ENCODE results near the gene TMEM17. TPM values are rescaled to one million over a fixed set of nuclear protein-coding genes. Genes with fewer than 3 reads are reported as not detected.
A peak's percentile ranks its signal among the peaks of the same experiment; 100 is the strongest.

Gene TMEM17
- polyA plus RNA-seq, 1 experiment: 2.5 TPM

DNA sequence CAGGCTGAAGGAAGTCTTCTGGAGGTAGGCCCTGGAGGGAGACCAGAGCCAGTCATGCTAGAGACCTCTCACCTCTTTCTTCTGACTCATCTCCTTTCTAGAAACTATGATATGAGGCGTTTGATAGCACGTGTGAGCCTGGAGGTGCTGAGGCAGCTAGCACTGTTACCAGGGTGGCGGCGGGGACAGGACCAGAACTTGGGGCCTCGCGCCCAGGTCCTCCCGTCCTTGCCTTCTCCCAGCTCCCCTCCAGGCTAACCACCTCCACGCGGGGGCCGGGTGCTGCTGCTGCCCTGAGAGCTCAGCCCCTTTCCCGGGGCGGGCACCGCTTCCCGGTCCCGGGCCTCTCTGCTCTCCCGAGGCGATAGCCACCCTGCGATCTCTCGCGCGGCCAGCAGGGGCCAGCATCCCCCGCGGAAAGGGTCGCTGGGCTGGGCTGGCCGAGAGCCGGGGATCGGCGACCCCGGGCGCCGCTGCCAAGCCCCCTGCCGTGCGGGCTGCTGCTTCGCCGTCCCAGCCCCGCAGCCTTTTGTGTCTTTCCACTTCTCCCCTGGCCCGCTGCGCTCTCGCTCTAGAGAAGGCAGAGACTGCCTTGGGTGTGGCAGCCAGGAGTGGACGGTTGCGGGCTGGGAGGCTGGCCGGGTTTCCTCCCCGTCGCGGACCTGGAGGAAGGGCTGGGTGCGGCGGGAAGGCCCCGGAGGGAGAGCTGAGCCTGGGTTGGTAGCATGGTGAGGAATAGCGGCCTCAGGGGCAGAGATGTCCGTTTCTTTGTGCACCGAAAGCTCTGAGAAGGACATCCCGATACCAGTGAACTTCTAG is 49.1 kb downstream of the TMEM17 start:
- TF ChIP-seq, protein P1, sequence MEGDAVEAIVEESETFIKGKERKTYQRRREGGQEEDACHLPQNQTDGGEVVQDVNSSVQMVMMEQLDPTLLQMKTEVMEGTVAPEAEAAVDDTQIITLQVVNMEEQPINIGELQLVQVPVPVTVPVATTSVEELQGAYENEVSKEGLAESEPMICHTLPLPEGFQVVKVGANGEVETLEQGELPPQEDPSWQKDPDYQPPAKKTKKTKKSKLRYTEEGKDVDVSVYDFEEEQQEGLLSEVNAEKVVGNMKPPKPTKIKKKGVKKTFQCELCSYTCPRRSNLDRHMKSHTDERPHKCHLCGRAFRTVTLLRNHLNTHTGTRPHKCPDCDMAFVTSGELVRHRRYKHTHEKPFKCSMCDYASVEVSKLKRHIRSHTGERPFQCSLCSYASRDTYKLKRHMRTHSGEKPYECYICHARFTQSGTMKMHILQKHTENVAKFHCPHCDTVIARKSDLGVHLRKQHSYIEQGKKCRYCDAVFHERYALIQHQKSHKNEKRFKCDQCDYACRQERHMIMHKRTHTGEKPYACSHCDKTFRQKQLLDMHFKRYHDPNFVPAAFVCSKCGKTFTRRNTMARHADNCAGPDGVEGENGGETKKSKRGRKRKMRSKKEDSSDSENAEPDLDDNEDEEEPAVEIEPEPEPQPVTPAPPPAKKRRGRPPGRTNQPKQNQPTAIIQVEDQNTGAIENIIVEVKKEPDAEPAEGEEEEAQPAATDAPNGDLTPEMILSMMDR (IDR thresholded peaks at IDR 0.05; ENCODE audit: low read depth, low read length): peak; percentile 84
- Histone ChIP-seq H3K27me3 (ENCODE audit: control insufficient read depth, insufficient read depth, low read length) (peaks cover 3% of the 10 kb centered on the region), H3K27ac (ENCODE audit: low read depth, low read length) (peak overlapping the region; percentile 52), H3K9me3 (ENCODE audit: control insufficient read depth, insufficient read depth, low read length) (no peaks in the 10 kb centered on the region), H3K4me3 (ENCODE audit: low read depth, low read length) (peak overlapping the region; percentile 67)
- POLR2A ChIA-PET: interaction anchor here (0.6 to 2.6 kb wide), 5 partner anchors 49 to 1145 kb away, joined by 3 to 11 read pairs (median 6); partner anchors contain the start of genes EHBP1 and TMEM17
- CTCF ChIA-PET: interaction anchor here (0.6 to 12.0 kb wide), 98 partner anchors 10 to 1549 kb away, joined by 3 to 291 read pairs (median 4); partner anchors contain the start of gene TMEM17
- DNase-seq (ENCODE audit: low read depth, low spot score): no peak

DNA sequence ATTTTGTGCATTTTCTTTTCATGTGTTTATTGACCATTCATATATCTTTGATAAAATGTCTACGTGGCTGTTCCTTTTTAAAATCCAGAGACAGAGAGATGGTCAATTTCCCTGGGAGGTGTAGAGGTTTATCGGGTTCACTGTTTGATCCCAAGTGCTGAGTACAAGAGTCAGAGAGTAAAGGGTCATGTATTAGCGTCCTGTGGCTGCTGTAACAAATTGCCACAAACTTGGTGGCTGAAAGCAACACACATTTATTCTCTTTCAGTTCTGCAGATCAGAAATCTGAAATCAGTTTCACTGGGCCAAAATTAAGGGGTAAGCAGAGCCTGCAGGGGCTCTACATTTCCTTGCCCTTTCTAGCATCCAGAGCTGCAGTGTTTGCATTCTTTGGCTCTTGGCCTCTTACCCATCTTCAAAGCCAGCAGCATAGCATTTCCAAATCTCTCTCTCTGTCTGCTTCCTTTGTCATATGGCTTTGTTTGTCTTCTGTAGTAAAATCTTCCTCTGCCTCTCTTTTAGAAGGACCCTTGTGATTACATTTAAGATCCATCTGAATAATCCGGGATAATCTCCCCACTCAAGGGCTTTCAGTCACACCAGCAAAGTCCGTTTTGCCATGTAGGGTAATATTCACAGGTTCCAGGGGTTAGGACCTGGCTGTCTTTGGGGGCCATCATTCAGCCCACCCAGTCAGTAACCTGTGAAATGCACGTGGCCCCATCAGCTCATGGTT is 49.9 kb downstream of the TMEM17 start:
- no peak for DNase-seq (ENCODE audit: low read depth, low spot score)
- peaks cover 7% of the 10 kb centered on the region for H3K27me3 ChIP-seq (ENCODE audit: control insufficient read depth, insufficient read depth, low read length)
- TF ChIP-seq, protein P1 (IDR thresholded peaks at IDR 0.05; ENCODE audit: low read depth, low read length): no peak
- ChIA-PET CTCF (interaction anchor here (0.6 to 12.0 kb wide), 75 partner anchors 11 to 1521 kb away, joined by 3 to 291 read pairs (median 4); no protein-coding TSS in a partner anchor), POLR2A (interaction anchor here (0.5 to 2.6 kb wide), 4 partner anchors 50 to 1520 kb away, joined by 5 to 11 read pairs (median 7); partner anchors contain the start of genes EHBP1 and TMEM17)
- no peaks in the 10 kb centered on the region for H3K9me3 ChIP-seq (ENCODE audit: control insufficient read depth, insufficient read depth, low read length)
- H3K4me3 ChIP-seq (ENCODE audit: low read depth, low read length): no peak overlapping the region
- no peak overlapping the region for H3K27ac ChIP-seq (ENCODE audit: low read depth, low read length)

DNA sequence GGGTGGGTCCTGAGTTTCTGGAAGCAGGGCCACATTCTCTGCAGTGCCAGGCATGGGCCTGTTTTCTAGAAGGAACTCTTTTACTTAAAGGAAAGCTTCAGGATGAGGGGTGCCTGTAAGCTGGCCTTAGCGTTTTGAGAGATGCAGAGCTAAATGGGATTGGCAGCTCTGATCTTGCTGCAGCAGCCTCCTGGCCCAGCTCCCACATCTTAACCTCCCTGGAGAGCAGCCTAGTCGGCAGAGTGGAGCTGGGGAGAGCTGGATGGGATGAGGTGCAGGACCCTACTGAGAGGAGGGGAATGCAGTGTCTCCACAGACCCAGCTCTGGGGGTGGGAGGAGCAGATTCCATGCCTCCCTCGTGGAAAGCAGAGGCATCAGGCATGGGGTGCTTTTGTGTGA is 52.0 kb downstream of the TMEM17 start:
- CTCF ChIA-PET: interaction anchor here (0.5 to 12.0 kb wide), 3 partner anchors 222 to 460 kb away, joined by 3 to 291 read pairs (median 4); no protein-coding TSS in a partner anchor

DNA sequence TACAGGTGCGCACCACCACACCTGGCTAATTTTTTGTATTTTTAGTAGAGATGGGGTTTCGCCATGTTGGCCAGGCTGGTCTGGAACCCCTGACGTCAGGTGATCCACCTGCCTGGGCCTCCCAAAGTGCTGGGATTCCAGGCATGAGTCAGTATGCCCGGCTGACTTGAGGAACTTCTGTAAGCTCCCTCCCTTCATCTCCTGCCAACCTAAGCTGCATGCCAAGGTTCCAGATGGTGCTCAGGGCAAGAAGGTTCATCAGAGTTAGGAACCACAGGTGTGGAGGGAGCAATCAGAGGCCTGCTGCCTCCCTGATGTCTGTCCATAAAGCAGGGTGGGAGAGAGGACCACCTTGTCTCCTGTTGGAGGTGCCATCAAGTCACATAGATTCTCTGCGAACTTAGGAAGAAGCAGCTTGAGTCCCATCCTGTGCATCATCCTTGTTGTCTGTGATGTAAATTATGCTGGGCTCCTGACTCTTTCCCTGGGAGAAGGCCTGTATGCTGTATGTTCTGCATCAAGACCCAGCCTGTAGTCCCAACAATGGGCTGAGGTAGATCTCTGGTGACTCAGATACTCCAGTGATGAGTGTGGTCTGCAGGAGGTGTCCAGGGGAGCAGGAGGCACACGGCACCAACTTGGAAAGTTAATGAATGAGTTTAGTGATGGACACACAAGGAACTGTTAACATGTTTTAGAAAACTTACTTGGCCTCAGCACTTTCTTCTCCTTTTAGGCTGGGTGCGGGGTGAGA is 53.1 kb downstream of the TMEM17 start:
- Histone ChIP-seq H3K27me3 (ENCODE audit: control insufficient read depth, insufficient read depth, low read length) (peaks cover 10% of the 10 kb centered on the region), H3K4me3 (ENCODE audit: low read depth, low read length) (no peak overlapping the region), H3K9me3 (ENCODE audit: control insufficient read depth, insufficient read depth, low read length) (no peaks in the 10 kb centered on the region), H3K27ac (ENCODE audit: low read depth, low read length) (no peak overlapping the region)
- TF ChIP-seq, protein P1 (IDR thresholded peaks at IDR 0.05; ENCODE audit: low read depth, low read length): no peak
- CTCF ChIA-PET: interaction anchor here (12.0 kb wide), 1 partner anchor 323 kb away, joined by 291 read pairs; no protein-coding TSS in a partner anchor
- no peak for DNase-seq (ENCODE audit: low read depth, low spot score)
- POLR2A ChIA-PET: no interaction called here

More for the DNA sequence above, 52.0 kb downstream of the TMEM17 start:
- POLR2A ChIA-PET: no interaction called here
- no peak overlapping the region for H3K4me3 ChIP-seq (ENCODE audit: low read depth, low read length)
- H3K27me3 ChIP-seq (ENCODE audit: control insufficient read depth, insufficient read depth, low read length): peaks cover 10% of the 10 kb centered on the region
- no peak for DNase-seq (ENCODE audit: low read depth, low spot score)
- H3K27ac ChIP-seq (ENCODE audit: low read depth, low read length): no peak overlapping the region
- TF ChIP-seq, protein P1 (IDR thresholded peaks at IDR 0.05; ENCODE audit: low read depth, low read length): no peak
- no peaks in the 10 kb centered on the region for H3K9me3 ChIP-seq (ENCODE audit: control insufficient read depth, insufficient read depth, low read length)
